HCT116 (cell line): ENCODE data around the gene FANK1. TPM values are rescaled to one million over a fixed set of nuclear protein-coding genes. Genes with fewer than 3 reads are reported as not detected.
A peak's percentile ranks its signal among the peaks of the same experiment; 100 is the strongest.

Experiments
- ATAC-seq: fragments of 200-7000 bp; cut with Tn5 transposase; 2 replicates; pipeline ENCODE4 v1.9.1; 2020; ENCODE audit warnings: mild to moderate bottlenecking, moderate library complexity
- BruUV-seq: library from RNA; stranded (reverse); fragments of 400-500 nt; replicated peaks from 2 replicates; lab custom pipeline; 2021; lab: Mats Ljungman, UMichigan
- CTCF ChIA-PET: fragments of 300-600 bp; sonication (Branson Sonifier 250); formaldehyde crosslinking; loops from one replicate; lab custom pipeline; 2021; ENCODE audit warnings: antibody characterized with exemption; lab: Charles Lee
- POLR2A ChIA-PET: fragments of 300-600, 350-600 bp; sonication (Branson Sonifier 250); formaldehyde crosslinking; loops from one replicate; lab custom pipeline; 2021; ENCODE audit warnings: antibody characterized with exemption; lab: Charles Lee
- RAD21 ChIA-PET, 2 experiments: fragments of 300-600 bp; sonication (Branson Sonifier 250); formaldehyde crosslinking; loops; one replicate each; lab custom pipeline; 2023; ENCODE audit warnings: low total read pairs in 2 of 2; ENCODE audit not compliant: uncharacterized antibody in 2 of 2, unreplicated experiment in 2 of 2, low non-redundant PET in 1 of 2; lab: Charles Lee
- DNase-seq: peaks from one replicate; pipeline ENCODE4 v3.0.0-alpha.2; 2010; ENCODE audit warnings: low read depth, low spot score
- H2AFZ ChIP-seq: fragments of 200-600 bp; shearing (Covaris generic), sonication (generic); 2 replicates; pipeline ENCODE4 v1.6.1; 2017; ENCODE audit warnings: low read depth, mixed run types, mixed read lengths, antibody characterized with exemption, low read length; ENCODE audit not compliant: poor library complexity, severe bottlenecking
- H3K27ac ChIP-seq: 2 replicates; pipeline ENCODE4 v1.5.1; 2012; ENCODE audit warnings: low read depth, low read length
- H3K27me3 ChIP-seq: fragments of 200-600 bp; sonication (generic); 2 replicates; pipeline ENCODE4 v1.6.1; 2016; ENCODE audit warnings: mixed run types, low read length, mixed read lengths; ENCODE audit not compliant: insufficient read depth
- H3K36me3 ChIP-seq, 2 experiments: fragments of 200-500 bp in 1 of 2; fragments of 200-600 bp in 1 of 2; sonication (Bioruptor generic) in 1 of 2; sonication (generic) in 1 of 2; 2 replicates each; pipeline versions ENCODE4 v1.5.1 to v1.6.1; 2014 to 2016; ENCODE audit warnings: low read length in 2 of 2, inconsistent platforms in 1 of 2, mixed read lengths in 1 of 2, mixed run types in 1 of 2; ENCODE audit not compliant: insufficient read depth in 2 of 2, control insufficient read depth in 1 of 2
- H3K4me1 ChIP-seq, 2 experiments: fragments of 200-600 bp in 1 of 2; sonication (generic) in 1 of 2; 2 replicates each; pipeline versions ENCODE4 v1.5.1 to v1.6.1; 2012 to 2017; ENCODE audit warnings: low read length in 2 of 2, inconsistent platforms in 1 of 2, mild to moderate bottlenecking in 1 of 2, mixed read lengths in 1 of 2, mixed run types in 1 of 2, moderate library complexity in 1 of 2; ENCODE audit not compliant: insufficient read depth in 2 of 2, control insufficient read depth in 1 of 2
- H3K4me2 ChIP-seq: fragments of 200-600 bp; sonication (generic); 2 replicates; pipeline ENCODE4 v1.6.1; 2017; ENCODE audit warnings: mixed run types, low read length, mixed read lengths
- H3K4me3 ChIP-seq, 2 experiments: fragments of 200-600 bp in 1 of 2; sonication (generic) in 1 of 2; replicated peaks in 1 of 2; 2 replicates each; pipeline ENCODE4 v1.5.1; 2011 to 2016; ENCODE audit warnings: low read length in 2 of 2, control low read depth in 1 of 2, low read depth in 1 of 2, mild to moderate bottlenecking in 1 of 2, mixed read lengths in 1 of 2, mixed run types in 1 of 2
- H3K79me2 ChIP-seq: fragments of 200-600 bp; sonication (generic); 2 replicates; pipeline ENCODE4 v1.6.1; 2017; ENCODE audit warnings: mild to moderate bottlenecking, mixed run types, low read length, moderate library complexity, mixed read lengths; ENCODE audit not compliant: insufficient read depth
- H3K9ac ChIP-seq: fragments of 200-600 bp; sonication (generic); 2 replicates; pipeline ENCODE4 v1.6.1; 2016; ENCODE audit warnings: low read length, mixed read lengths
- H3K9me2 ChIP-seq: fragments of 200-600 bp; sonication (generic), shearing (Covaris generic); 2 replicates; pipeline ENCODE4 v1.6.1; 2017; ENCODE audit warnings: mixed run types, mild to moderate bottlenecking, moderate library complexity; ENCODE audit not compliant: insufficient read depth
- H3K9me3 ChIP-seq, 2 experiments: fragments of 200-500 bp in 1 of 2; fragments of 200-600 bp in 1 of 2; sonication (Bioruptor generic) in 1 of 2; sonication (generic) in 1 of 2; 2 replicates each; pipeline ENCODE4 v1.6.1; 2014 to 2017; ENCODE audit warnings: low read length in 2 of 2, mixed read lengths in 2 of 2, inconsistent platforms in 1 of 2, low read depth in 1 of 2, mild to moderate bottlenecking in 1 of 2, mixed run types in 1 of 2, moderate library complexity in 1 of 2; ENCODE audit not compliant: control insufficient read depth in 1 of 2, insufficient read depth in 1 of 2
- H4K20me1 ChIP-seq: fragments of 200-600 bp; sonication (generic), shearing (Covaris generic); 2 replicates; pipeline ENCODE4 v1.6.1; 2017; ENCODE audit warnings: mixed run types, mild to moderate bottlenecking, moderate library complexity; ENCODE audit not compliant: insufficient read depth
- CBX3 ChIP-seq: IDR thresholded peaks from 2 replicates; pipeline ENCODE4 v1.6.1; 2012; ENCODE audit warnings: low read depth
- EZH2phosphoT487 ChIP-seq: fragments of 200-600 bp; IDR thresholded peaks from 2 replicates; pipeline ENCODE4 v1.6.1; 2018; ENCODE audit warnings: antibody characterized with exemption, borderline replicate concordance
- YY1 ChIP-seq: IDR thresholded peaks from 2 replicates; pipeline ENCODE4 v1.6.1; 2011; ENCODE audit warnings: low read length, low read depth, moderate library complexity, mild to moderate bottlenecking; ENCODE audit not compliant: insufficient replicate concordance; ENCODE audit errors: extremely low read depth
- intact Hi-C: fragments of 100-400 bp; cut with micrococcal nuclease; formaldehyde crosslinking; loops from 2 replicates; pipeline ENCODE4 v1.10.0; 2022
- total RNA-seq: library from RNA; stranded (reverse); gene quantifications from one replicate; pipeline ENCODE4 v1.2.1, GENCODE V29; 2021; ENCODE audit not compliant: unreplicated experiment
- TF ChIP-seq, protein P1 (sequence below): IDR thresholded peaks from 2 replicates; pipeline ENCODE4 v1.6.1; 2012

FANK1 gene
- total RNA-seq, 1 experiment from 2014 or later: 5.4 TPM

- DNase-seq (no peak), ATAC-seq (no peak)
- BruUV-seq: no TSS peak
- no peak overlapping the region for H3K4me3 ChIP-seq
- H3K36me3 ChIP-seq: no peaks in the 10 kb centered on the region
- RAD21 ChIA-PET: no interaction called here
- H2AFZ ChIP-seq: no peak overlapping the region
- no peaks in the 10 kb centered on the region for H3K9me2 ChIP-seq
- no peak overlapping the region for H3K4me2 ChIP-seq
- intact Hi-C loops: no loop called here
- TF ChIP-seq, protein P1, sequence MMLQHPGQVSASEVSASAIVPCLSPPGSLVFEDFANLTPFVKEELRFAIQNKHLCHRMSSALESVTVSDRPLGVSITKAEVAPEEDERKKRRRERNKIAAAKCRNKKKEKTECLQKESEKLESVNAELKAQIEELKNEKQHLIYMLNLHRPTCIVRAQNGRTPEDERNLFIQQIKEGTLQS: no peak
- TF ChIP-seq EZH2phosphoT487: no peak
- POLR2A ChIA-PET: no interaction called here
- H3K9ac ChIP-seq: no peak overlapping the region
- no peak overlapping the region for H3K27ac ChIP-seq
- CTCF ChIA-PET: no interaction called here
- no peaks in the 10 kb centered on the region for H3K79me2 ChIP-seq
- no peaks in the 10 kb centered on the region for H3K4me1 ChIP-seq
- H4K20me1 ChIP-seq: no peaks in the 10 kb centered on the region
- peaks cover 17 to 21% of the 10 kb centered on the region in 2 experiments; a peak in 2 of 4 replicates for H3K9me3 ChIP-seq
- H3K27me3 ChIP-seq: no peaks in the 10 kb centered on the region
These were observed 54.9 kb downstream of the FANK1 start for GRCh38 chr10:125951290-125951689.

DNA sequence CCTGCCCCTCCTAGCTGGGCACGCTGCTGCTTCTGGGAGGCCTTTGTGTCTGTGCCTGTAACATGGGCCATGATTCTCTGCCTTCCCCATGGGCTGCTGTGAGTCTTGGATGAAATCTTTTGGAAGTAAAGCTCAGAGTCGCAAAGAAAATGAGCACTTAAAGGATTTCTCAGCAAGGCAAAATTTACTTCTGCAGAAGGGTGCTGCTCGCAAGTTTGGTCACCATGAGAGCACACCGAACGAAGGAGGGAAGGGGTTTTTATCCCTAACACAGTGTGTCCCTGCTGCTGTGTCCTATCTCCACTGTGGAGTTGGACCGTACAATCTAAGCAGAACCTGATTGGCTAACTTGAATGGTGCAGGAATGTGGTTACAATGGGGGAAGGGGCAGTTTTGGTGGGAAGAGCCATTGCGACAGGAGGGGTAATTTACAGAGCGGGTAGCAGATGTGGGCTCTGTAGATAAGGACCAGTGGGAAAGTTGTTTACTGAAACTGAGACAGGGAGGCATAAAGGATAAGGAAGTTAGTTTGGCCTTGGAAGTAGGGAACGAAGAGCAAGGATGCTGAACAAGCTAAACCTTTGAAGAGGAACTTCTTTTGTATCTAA is 57.5 kb downstream of the FANK1 start:
- Histone ChIP-seq H3K4me2 (no peak overlapping the region), H3K4me3 (no peak overlapping the region), H3K79me2 (no peaks in the 10 kb centered on the region), H3K27me3 (no peaks in the 10 kb centered on the region), H3K4me1 (no peaks in the 10 kb centered on the region), H3K9me2 (no peaks in the 10 kb centered on the region), H3K9ac (no peak overlapping the region), H3K9me3 (peaks cover 17 to 21% of the 10 kb centered on the region in 2 experiments; a peak in 2 of 4 replicates), H3K27ac (no peak overlapping the region), H4K20me1 (no peaks in the 10 kb centered on the region), H2AFZ (no peak overlapping the region), H3K36me3 (no peaks in the 10 kb centered on the region)
- ATAC-seq (no peak), DNase-seq (no peak)
- ChIA-PET CTCF (no interaction called here), RAD21 (no interaction called here), POLR2A (no interaction called here)
- intact Hi-C loops: loop anchor here (1.0 kb wide), 1 partner anchor 14 kb away; no protein-coding TSS in a partner anchor
- BruUV-seq: no TSS peak
- TF ChIP-seq YY1 (no peak), CBX3 (peak; percentile 87; the same call in 1 of the 2 replicates)
